Dermis microvascular lymphatic vessel endothelial cell (primary cell): ENCODE data around the gene TTLL5. TPM values are rescaled to one million over a fixed set of nuclear protein-coding genes. Genes with fewer than 3 reads are reported as not detected.
"Not testable (repeated sequence)": the region's sequence is repeated elsewhere in the genome, so short reads cannot be mapped to it uniquely, and the experiment has no call there.

Experiments
- DNase-seq, 2 donors: peaks; one replicate each; pipeline versions ENCODE4 v3.0.0 to v3.0.0-alpha.2; 2010; ENCODE audit warnings: low read depth in 2 of 2
- total RNA-seq: library from RNA; depleted of rRNA; stranded (reverse); fragments of >200 nt; gene quantifications from 2 replicates; pipeline ENCODE4 v1.2.1, GENCODE V29; 2014

The TTLL5 gene
- total RNA-seq, 1 donor from 2014 or later: 22.3 TPM

GRCh38 chr14:75832621-75833297, 171.7 kb downstream of the TTLL5 start:
- DNase-seq: peak in 1 of 2 donors; percentile 17

- no peak for DNase-seq
Measured at GRCh38 chr14:75833326-75834020, 172.4 kb downstream of the TTLL5 start.

GRCh38 chr14:75835156-75835725, 174.2 kb downstream of the TTLL5 start:
- DNase-seq: no peak

GRCh38 chr14:75835737-75836136, 174.7 kb downstream of the TTLL5 start:
- no peak for DNase-seq

- no peak for DNase-seq
Measured at GRCh38 chr14:75837151-75837787, 176.2 kb downstream of the TTLL5 start.

- no peak for DNase-seq
Measured at GRCh38 chr14:75840911-75841310, 179.9 kb downstream of the TTLL5 start.

- DNase-seq: peak in 1 of 2 donors; percentile 28
Measured at GRCh38 chr14:75842551-75842950, 181.5 kb downstream of the TTLL5 start.

- no peak for DNase-seq
Measured at GRCh38 chr14:75844486-75844885, 183.4 kb downstream of the TTLL5 start.

GRCh38 chr14:75845136-75845804, 184.2 kb downstream of the TTLL5 start:
- DNase-seq: no peak

GRCh38 chr14:75846694-75847093, 185.6 kb downstream of the TTLL5 start:
- DNase-seq: not testable (repeated sequence)

- DNase-seq: no peak
Measured at GRCh38 chr14:75847584-75847983, 186.5 kb downstream of the TTLL5 start.

GRCh38 chr14:75848167-75848913, 187.3 kb downstream of the TTLL5 start:
- no peak for DNase-seq

GRCh38 chr14:75849300-75849895, 188.4 kb downstream of the TTLL5 start:
- DNase-seq: no peak

GRCh38 chr14:75851574-75851866, 190.5 kb downstream of the TTLL5 start:
- DNase-seq: no peak

- no peak for DNase-seq
Measured at GRCh38 chr14:75854111-75854799, 193.2 kb downstream of the TTLL5 start.

GRCh38 chr14:75857199-75857598, 196.2 kb downstream of the TTLL5 start:
- DNase-seq: no peak

- no peak for DNase-seq
Measured at GRCh38 chr14:75858362-75858761, 197.3 kb downstream of the TTLL5 start.

GRCh38 chr14:75859746-75860145, 198.7 kb downstream of the TTLL5 start:
- DNase-seq: no peak

- DNase-seq: no peak
Measured at GRCh38 chr14:75860561-75861160, 199.6 kb downstream of the TTLL5 start.

- DNase-seq: no peak
Measured at GRCh38 chr14:75861161-75861621, 200.1 kb downstream of the TTLL5 start.
